NB4 (cell line): ENCODE data around the gene TRPM5.

ENCODE experiments used
- CTCF ChIP-seq: IDR thresholded peaks from one replicate; pipeline ENCODE4 v1.5.1; 2012; ENCODE audit warnings: low read depth, low read length
- MAX ChIP-seq: IDR thresholded peaks from 2 replicates; pipeline ENCODE4 v1.6.1; 2011; ENCODE audit warnings: low read depth, low read length
- MYC ChIP-seq: IDR thresholded peaks from 2 replicates; pipeline ENCODE4 v1.6.1; 2011; ENCODE audit warnings: low read depth, low read length
- POLR2A ChIP-seq: IDR thresholded peaks from 2 replicates; pipeline ENCODE4 v1.6.1; 2011; ENCODE audit warnings: mild to moderate bottlenecking; ENCODE audit not compliant: insufficient read length; ENCODE audit errors: extremely low read depth

- TF ChIP-seq CTCF: no peak
- TF ChIP-seq POLR2A: no peak
- no peak for TF ChIP-seq MAX
- TF ChIP-seq MYC: no peak
Observed at GRCh38 chr11:2413742-2414579, 30.4 kb downstream of the TRPM5 start.
